Non-pigmented ciliary epithelial cell (primary cell): ENCODE results near the gene GRB2.
"Not testable (repeated sequence)": the region's sequence is repeated elsewhere in the genome, so short reads cannot be mapped to it uniquely, and the experiment has no call there.

Source experiments
- DNase-seq: peaks from one replicate; pipeline ENCODE4 v3.0.0-alpha.2; 2010; ENCODE audit warnings: low read depth

The GRB2 gene

GRCh38 chr17:75405365-75406221, at the start of gene GRB2:
Gene GRB2, minus strand, starts transcription at chr17:75405678. Its CDS starts 12,050 bp downstream, at chr17:75393628.
- DNase-seq = peak; percentile 55

- not testable (repeated sequence) for DNase-seq
These were observed 49.2 kb upstream of the GRB2 start for GRCh38 chr17:75454672-75455071.

GRCh38 chr17:75454193-75454592, 48.7 kb upstream of the GRB2 start:
- DNase-seq = no peak

- no peak for DNase-seq
These were observed 44.8 kb upstream of the GRB2 start for GRCh38 chr17:75450270-75450669.

GRCh38 chr17:75447951-75448856, 42.7 kb upstream of the GRB2 start:
- DNase-seq = no peak

GRCh38 chr17:75445896-75446295, 40.4 kb upstream of the GRB2 start:
- DNase-seq = not testable (repeated sequence)

GRCh38 chr17:75445296-75445695, 39.8 kb upstream of the GRB2 start:
- DNase-seq = no peak

GRCh38 chr17:75442168-75443103, 37.0 kb upstream of the GRB2 start:
- DNase-seq = no peak

- DNase-seq = no peak
These were observed 35.4 kb upstream of the GRB2 start for GRCh38 chr17:75440738-75441448.

GRCh38 chr17:75439287-75439686, 33.8 kb upstream of the GRB2 start:
- no peak for DNase-seq

- DNase-seq = not testable (repeated sequence)
These were observed 31.9 kb upstream of the GRB2 start for GRCh38 chr17:75437404-75437803.

GRCh38 chr17:75434433-75434832, 29.0 kb upstream of the GRB2 start:
- not testable (repeated sequence) for DNase-seq

GRCh38 chr17:75433218-75433783, 27.8 kb upstream of the GRB2 start:
- no peak for DNase-seq

- DNase-seq = peak; percentile 60
These were observed 24.9 kb upstream of the GRB2 start for GRCh38 chr17:75430159-75430974.

- peak; percentile 84 for DNase-seq
These were observed 23.3 kb upstream of the GRB2 start for GRCh38 chr17:75428543-75429469.

- no peak for DNase-seq
These were observed 13.1 kb upstream of the GRB2 start for GRCh38 chr17:75418531-75418930.

GRCh38 chr17:75417054-75417580, 11.6 kb upstream of the GRB2 start:
- DNase-seq = no peak

- DNase-seq = no peak
These were observed 10.5 kb upstream of the GRB2 start for GRCh38 chr17:75416006-75416405.
